Measurements from ENCODE around the gene ARHGAP29.

DNA sequence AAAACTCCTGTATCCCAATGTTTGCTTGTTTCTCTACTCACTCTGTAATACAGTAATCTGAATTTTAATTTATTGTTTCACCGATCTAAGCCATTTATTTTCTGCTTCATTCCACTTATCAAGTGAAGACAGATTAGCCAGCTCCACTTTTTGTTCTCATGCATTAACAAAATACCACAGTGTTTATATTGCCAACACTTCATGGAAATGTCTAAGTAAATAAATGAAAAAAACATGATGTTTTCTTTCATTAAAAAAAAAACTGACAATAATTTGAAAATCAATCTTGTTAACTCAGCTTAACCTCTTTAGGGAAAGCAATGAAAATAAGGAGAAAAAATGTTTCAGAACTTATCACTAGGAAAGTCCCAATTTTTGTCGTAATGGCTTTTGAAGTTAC is 11.5 kb downstream of the ARHGAP29 start:
- TF ChIP-seq YY1 (IDR thresholded peaks at IDR 0.05; ENCODE audit: insufficient read depth, insufficient read length) (no peak), ZNF274 (IDR thresholded peaks at IDR 0.05; ENCODE audit: low read depth, low read length) (no peak), SUZ12 (IDR thresholded peaks at IDR 0.05; ENCODE audit: extremely low read depth, insufficient read depth, insufficient read length) (no peak)

Measured in NT2/D1 (cell line).